ENCODE results near the gene LSG1.

The LSG1 gene

DNA sequence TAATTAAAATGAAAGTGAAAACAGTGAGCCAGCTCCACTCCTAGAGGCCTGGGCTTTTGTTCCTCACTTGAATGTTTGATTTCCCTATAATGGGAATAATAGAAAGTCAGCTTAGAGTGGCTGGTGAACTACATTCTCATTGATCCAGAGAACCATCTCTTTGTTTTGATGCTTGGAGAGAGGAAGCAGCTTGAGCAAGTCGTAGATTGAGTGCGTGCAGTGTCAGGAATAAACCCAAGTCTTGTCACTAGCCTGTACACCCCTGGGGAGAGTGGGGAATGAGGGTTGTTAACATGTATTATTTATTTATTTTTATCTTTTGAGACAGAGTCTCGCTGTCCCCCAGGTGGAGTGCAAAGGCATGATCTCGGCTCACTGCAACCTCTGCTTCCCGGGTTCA, 885 bp upstream of the LSG1 start:
- TF ChIP-seq CTCF (conservative IDR thresholded peaks at IDR 0.05; ENCODE audit: low read length): no peak
- H3K4me3 ChIP-seq (ENCODE audit: low read length): peak overlapping the region; percentile 93
- no peak for DNase-seq (ENCODE audit: low read depth)

DNA sequence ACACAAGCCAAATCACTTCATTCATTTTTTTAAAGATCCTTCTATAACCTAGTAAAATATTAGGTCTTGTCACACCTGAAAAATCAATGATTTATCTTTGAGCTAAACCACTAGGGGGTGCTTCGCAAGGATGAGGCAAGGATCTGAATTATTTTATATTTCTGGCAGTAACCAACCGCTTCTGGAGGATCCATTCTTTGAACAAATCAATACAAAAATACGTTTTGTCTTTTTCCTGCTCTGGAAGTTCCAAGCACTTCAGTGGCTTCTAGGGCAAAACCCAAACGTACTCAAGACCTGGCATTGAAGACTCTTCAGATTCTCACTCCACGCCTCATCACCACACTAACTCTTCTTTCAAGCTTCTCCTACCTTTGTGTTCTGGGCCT, 486 bp downstream of the LSG1 start:
- DNase-seq (ENCODE audit: low read depth): no peak
- TF ChIP-seq CTCF (conservative IDR thresholded peaks at IDR 0.05; ENCODE audit: low read length): peak; percentile 60
- peak overlapping the region; percentile 93 for H3K4me3 ChIP-seq (ENCODE audit: low read length)

- DNase-seq (ENCODE audit: low read depth): no peak
Observed at GRCh38 chr3:194667363-194667762, 4.6 kb downstream of the LSG1 start.

DNA sequence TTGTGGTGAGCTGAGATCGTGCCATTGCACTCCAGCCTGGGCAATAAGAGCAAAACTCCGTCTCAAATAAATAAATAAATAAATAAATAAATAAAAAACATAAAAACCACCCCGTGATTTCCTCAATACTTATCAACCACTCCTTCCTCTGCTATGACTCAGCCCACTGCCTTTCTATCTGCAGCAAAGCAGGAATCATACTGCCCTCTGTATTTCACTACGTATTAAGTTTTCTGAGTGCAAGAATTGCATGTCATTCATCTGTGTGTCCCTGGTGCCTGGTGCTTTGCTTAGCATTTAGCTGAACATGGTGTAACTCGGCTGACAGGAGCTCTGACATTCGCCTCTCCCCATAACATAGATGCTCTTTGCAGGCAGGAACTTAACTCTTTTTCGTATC, 7.1 kb downstream of the LSG1 start:
- DNase-seq (ENCODE audit: low read depth): no peak
- no peak overlapping the region for H3K4me3 ChIP-seq (ENCODE audit: low read length)
- no peak for TF ChIP-seq CTCF (conservative IDR thresholded peaks at IDR 0.05; ENCODE audit: low read length)

More at GRCh38 chr3:194667363-194667762, 4.6 kb downstream of the LSG1 start:
- no peak for TF ChIP-seq CTCF (conservative IDR thresholded peaks at IDR 0.05; ENCODE audit: low read length)
- H3K4me3 ChIP-seq (ENCODE audit: low read length): no peak overlapping the region

DNA sequence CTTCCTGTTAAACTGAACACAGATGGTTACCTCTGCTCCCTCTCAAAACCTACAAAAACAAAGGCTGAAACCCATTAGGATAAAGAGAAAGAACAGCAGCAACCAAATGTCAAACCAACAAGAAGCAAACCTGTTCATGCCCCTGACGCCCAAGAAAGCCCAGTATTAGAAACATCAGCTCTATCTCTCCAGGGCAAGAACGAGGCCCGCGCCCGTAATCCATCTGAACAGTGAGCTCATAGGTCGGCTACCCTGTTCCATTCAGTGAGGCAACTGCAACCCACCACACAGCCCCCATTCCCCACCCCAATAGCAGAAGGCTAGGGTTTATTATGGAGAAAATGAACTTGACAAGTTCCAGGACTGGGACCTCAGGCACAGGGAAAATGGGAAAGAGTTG, 10.0 kb downstream of the LSG1 start:
- H3K4me3 ChIP-seq (ENCODE audit: low read length): no peak overlapping the region
- no peak for TF ChIP-seq CTCF (conservative IDR thresholded peaks at IDR 0.05; ENCODE audit: low read length)
- DNase-seq (ENCODE audit: low read depth): no peak

DNA sequence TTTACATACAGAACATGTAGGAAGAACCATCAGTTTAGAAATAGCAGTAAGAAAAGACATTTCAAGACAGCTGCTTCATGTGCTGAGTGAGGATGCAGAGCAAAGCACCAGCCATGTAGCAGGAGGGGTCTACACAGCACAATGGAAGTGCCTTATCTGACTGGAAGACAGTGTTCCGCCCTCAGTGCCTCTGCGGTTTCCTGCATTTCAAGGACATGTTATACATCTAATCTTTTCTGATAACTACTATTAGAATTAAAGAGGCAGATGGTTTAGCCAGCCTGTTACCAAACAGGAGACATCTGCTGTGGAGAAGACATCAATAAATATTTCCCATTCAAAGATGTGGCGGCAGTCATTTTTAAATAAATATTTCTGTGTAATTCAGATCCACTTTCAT, 10.6 kb downstream of the LSG1 start:
- no peak overlapping the region for H3K4me3 ChIP-seq (ENCODE audit: low read length)
- TF ChIP-seq CTCF (conservative IDR thresholded peaks at IDR 0.05; ENCODE audit: low read length): no peak
- DNase-seq (ENCODE audit: low read depth): no peak

GRCh38 chr3:194659778-194660177, 12.2 kb downstream of the LSG1 start:
- no peak for DNase-seq (ENCODE audit: low read depth)
- no peak for TF ChIP-seq CTCF (conservative IDR thresholded peaks at IDR 0.05; ENCODE audit: low read length)
- no peak overlapping the region for H3K4me3 ChIP-seq (ENCODE audit: low read length)

All from AG10803 (cell line).